ENCODE measurements around the gene KIF24. TPM values are rescaled to one million over a fixed set of nuclear protein-coding genes. Genes with fewer than 3 reads are reported as not detected.

KIF24 gene
- total and polyA plus RNA-seq, 2 of the 4 experiments (the other 2 are of a cell fraction) = 1.4 to 3.0 TPM

DNA sequence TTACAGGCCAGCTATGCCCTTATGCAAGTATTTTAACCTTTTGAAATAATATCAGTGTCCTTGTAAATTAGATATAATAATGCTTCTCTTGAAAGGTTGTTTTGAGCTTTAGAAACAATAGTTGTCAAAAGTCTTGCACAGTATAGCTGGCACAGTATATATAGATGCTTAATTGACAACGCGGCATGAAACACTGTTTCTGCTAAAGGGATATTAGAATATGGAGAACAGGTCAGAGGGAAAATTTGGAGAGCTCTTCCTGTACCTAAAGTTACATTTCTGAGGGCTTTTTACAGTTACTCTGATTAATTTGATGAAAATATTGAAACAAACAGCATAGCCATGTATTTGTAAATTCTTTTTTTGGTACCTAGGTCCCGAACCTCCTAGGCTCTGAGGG lies 4.8 kb upstream of the KIF24 start:
- in situ Hi-C loops (cut with MboI; ENCODE audit: low sequenced_read_pairs) = no loop called here
- no peak overlapping the region for H3K9ac ChIP-seq (ENCODE audit: low read depth, low read length)
- H3K9me1 ChIP-seq (ENCODE audit: insufficient read depth, low read length) = no peaks in the 10 kb centered on the region
- H2BK20ac ChIP-seq (ENCODE audit: low read depth, low read length) = no peak overlapping the region
- no peak overlapping the region for H3K4me3 ChIP-seq (ENCODE audit: insufficient read depth, low read depth, low read length)
- CTCF ChIA-PET = interaction anchor here (0.6 kb wide), 1 partner anchor 423 kb away, joined by 3 read pairs; no protein-coding TSS in a partner anchor
- no peaks in the 10 kb centered on the region for H3K27me3 ChIP-seq (ENCODE audit: control insufficient read depth, insufficient read depth, low read length)
- H3K56ac ChIP-seq (ENCODE audit: extremely low read depth, insufficient read depth, low read length) = no peak overlapping the region
- peaks cover 8% of the 10 kb centered on the region for H3K36me3 ChIP-seq (ENCODE audit: control insufficient read depth, insufficient read depth, low read length)
- TF ChIP-seq, protein P1, sequence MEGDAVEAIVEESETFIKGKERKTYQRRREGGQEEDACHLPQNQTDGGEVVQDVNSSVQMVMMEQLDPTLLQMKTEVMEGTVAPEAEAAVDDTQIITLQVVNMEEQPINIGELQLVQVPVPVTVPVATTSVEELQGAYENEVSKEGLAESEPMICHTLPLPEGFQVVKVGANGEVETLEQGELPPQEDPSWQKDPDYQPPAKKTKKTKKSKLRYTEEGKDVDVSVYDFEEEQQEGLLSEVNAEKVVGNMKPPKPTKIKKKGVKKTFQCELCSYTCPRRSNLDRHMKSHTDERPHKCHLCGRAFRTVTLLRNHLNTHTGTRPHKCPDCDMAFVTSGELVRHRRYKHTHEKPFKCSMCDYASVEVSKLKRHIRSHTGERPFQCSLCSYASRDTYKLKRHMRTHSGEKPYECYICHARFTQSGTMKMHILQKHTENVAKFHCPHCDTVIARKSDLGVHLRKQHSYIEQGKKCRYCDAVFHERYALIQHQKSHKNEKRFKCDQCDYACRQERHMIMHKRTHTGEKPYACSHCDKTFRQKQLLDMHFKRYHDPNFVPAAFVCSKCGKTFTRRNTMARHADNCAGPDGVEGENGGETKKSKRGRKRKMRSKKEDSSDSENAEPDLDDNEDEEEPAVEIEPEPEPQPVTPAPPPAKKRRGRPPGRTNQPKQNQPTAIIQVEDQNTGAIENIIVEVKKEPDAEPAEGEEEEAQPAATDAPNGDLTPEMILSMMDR (conservative IDR thresholded peaks at IDR 0.05; ENCODE audit: low read depth, low read length) = no peak
- TF ChIP-seq FOS (IDR thresholded peaks at IDR 0.05; ENCODE audit: low read depth, low read length) = no peak
- TF ChIP-seq, protein P2, sequence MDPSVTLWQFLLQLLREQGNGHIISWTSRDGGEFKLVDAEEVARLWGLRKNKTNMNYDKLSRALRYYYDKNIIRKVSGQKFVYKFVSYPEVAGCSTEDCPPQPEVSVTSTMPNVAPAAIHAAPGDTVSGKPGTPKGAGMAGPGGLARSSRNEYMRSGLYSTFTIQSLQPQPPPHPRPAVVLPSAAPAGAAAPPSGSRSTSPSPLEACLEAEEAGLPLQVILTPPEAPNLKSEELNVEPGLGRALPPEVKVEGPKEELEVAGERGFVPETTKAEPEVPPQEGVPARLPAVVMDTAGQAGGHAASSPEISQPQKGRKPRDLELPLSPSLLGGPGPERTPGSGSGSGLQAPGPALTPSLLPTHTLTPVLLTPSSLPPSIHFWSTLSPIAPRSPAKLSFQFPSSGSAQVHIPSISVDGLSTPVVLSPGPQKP (IDR thresholded peaks at IDR 0.05; ENCODE audit: borderline replicate concordance, low read depth, low read length) = no peak
- H3K4ac ChIP-seq (ENCODE audit: low read depth, low read length) = no peak overlapping the region
- H4K20me1 ChIP-seq (ENCODE audit: insufficient read depth, low read length) = peaks cover 3% of the 10 kb centered on the region; the same call in 1 of the 2 replicates
- no peak overlapping the region for H2BK5ac ChIP-seq (ENCODE audit: low read depth, low read length, poor library complexity, severe bottlenecking)
- H3K23ac ChIP-seq (ENCODE audit: low read depth, low read length) = no peak overlapping the region
- H2BK15ac ChIP-seq (ENCODE audit: low read depth, low read length) = no peak overlapping the region
- no peak overlapping the region for H3K4me2 ChIP-seq (ENCODE audit: low read depth, low read length)
- H3K18ac ChIP-seq (ENCODE audit: low read depth, low read length) = no peak overlapping the region
- no peak overlapping the region for H2AK9ac ChIP-seq (replicated peaks; ENCODE audit: low read depth, low read length, poor library complexity)
- peaks cover 28 to 53% of the 10 kb centered on the region in 2 experiments for H3K79me1 ChIP-seq (ENCODE audit: low read depth in 1 of 2, low read length in 2 of 2)
- BruUV-seq (replicated peaks) = no TSS peak
- no peak overlapping the region for H3K14ac ChIP-seq (replicated peaks; ENCODE audit: low read depth, low read length)
- no peak overlapping the region for H2BK120ac ChIP-seq (ENCODE audit: low read depth, low read length)
- H4K5ac ChIP-seq (ENCODE audit: low read depth, low read length) = no peak overlapping the region
- POLR2A ChIA-PET (ENCODE audit: unreplicated experiment) = interaction anchor here (0.6 kb wide), 1 partner anchor 300 kb away, joined by 8 read pairs; no protein-coding TSS in a partner anchor
- H2AK5ac ChIP-seq (ENCODE audit: low read depth, low read length) = no peak overlapping the region
- no peaks in the 10 kb centered on the region for H3K4me1 ChIP-seq (ENCODE audit: control insufficient read depth, insufficient read depth, low read length)
- no peak overlapping the region for H3K27ac ChIP-seq (ENCODE audit: insufficient read depth, low read length)
- no CpG with 5 or more reads among the region's 3 CpGs for WGBS, 2 experiments (ENCODE audit: extremely low coverage in 2 of 2, insufficient read length in 1 of 2)
- intact Hi-C loops (cut with micrococcal nuclease) = loop anchor here (5.0 kb wide), 1 partner anchor 213 kb away; no protein-coding TSS in a partner anchor
- H3K9me3 ChIP-seq (ENCODE audit: control insufficient read depth, insufficient read depth, low read length) = no peaks in the 10 kb centered on the region
- ATAC-seq (ENCODE audit: low read depth) (no peak), DNase-seq (no peak)
- H4K8ac ChIP-seq (ENCODE audit: low read depth in 2 of 2, low read length in 2 of 2) = no peak overlapping the region
- dilution Hi-C loops (cut with HindIII; ENCODE audit: low sequenced_read_pairs, unreplicated experiment) = no loop called here
- no peak overlapping the region for H4K91ac ChIP-seq (ENCODE audit: insufficient read depth, low read depth, low read length)
- H2AFZ ChIP-seq (replicated peaks; ENCODE audit: low read length, poor library complexity) = no peak overlapping the region
